Natural killer cell (primary cell): ENCODE results near the gene MDM4. TPM values are rescaled to one million over a fixed set of nuclear protein-coding genes. Genes with fewer than 3 reads are reported as not detected.
A peak's percentile ranks its signal among the peaks of the same experiment; 100 is the strongest.

Experiments
- ATAC-seq, 3 donors: fragments of 150-1000 bp in 2 of 3; fragments of 200-7000 bp in 1 of 3; cut with Tn5 transposase; 1 replicate in 1 of 3; 2 replicates in 2 of 3; pipeline ENCODE4 v1.10.0; 2021; ENCODE audit warnings: mild to moderate bottlenecking in 2 of 3, moderate library complexity in 2 of 3
- DNase-seq, 2 donors: peaks; one replicate each; pipeline versions ENCODE4 v3.0.0 to v3.0.0-alpha.2; 2013 to 2021; ENCODE audit warnings: mixed read lengths in 1 of 2
- H3K27ac ChIP-seq: one replicate; pipeline ENCODE4 v1.5.1; 2013; ENCODE audit warnings: mild to moderate bottlenecking, low read length
- H3K27me3 ChIP-seq: one replicate; pipeline ENCODE4 v1.6.1; 2013; ENCODE audit warnings: low read length; ENCODE audit not compliant: control insufficient read depth, insufficient read depth
- H3K36me3 ChIP-seq: one replicate; pipeline ENCODE4 v1.6.1; 2013; ENCODE audit warnings: low read length; ENCODE audit not compliant: control insufficient read depth, insufficient read depth
- H3K4me1 ChIP-seq: one replicate; pipeline ENCODE4 v1.6.1; 2013; ENCODE audit warnings: low read length; ENCODE audit not compliant: control insufficient read depth, insufficient read depth
- H3K4me3 ChIP-seq: one replicate; pipeline ENCODE4 v1.5.1; 2013; ENCODE audit warnings: low read length
- H3K9me3 ChIP-seq: one replicate; pipeline ENCODE4 v1.6.1; 2013; ENCODE audit warnings: low read length; ENCODE audit not compliant: control insufficient read depth, insufficient read depth
- H3K27ac Mint-ChIP-seq, 2 donors: one replicate each; pipeline ENCODE4 v1.8.0; 2022; ENCODE audit warnings: mild to moderate bottlenecking in 2 of 2, mixed read lengths in 2 of 2, moderate library complexity in 1 of 2
- H3K27me3 Mint-ChIP-seq, 2 donors: one replicate each; pipeline ENCODE4 v1.8.0; 2022; ENCODE audit warnings: low read depth in 2 of 2, mixed read lengths in 2 of 2
- H3K36me3 Mint-ChIP-seq: one replicate; pipeline ENCODE4 v1.8.0; 2022; ENCODE audit warnings: mixed read lengths
- H3K4me1 Mint-ChIP-seq, 2 donors: one replicate each; pipeline ENCODE4 v1.8.0; 2022; ENCODE audit warnings: mixed read lengths in 2 of 2
- H3K4me3 Mint-ChIP-seq: one replicate; pipeline ENCODE4 v1.8.0; 2022; ENCODE audit warnings: mild to moderate bottlenecking, moderate library complexity, mixed read lengths
- H3K9me3 Mint-ChIP-seq, 2 donors: one replicate each; pipeline ENCODE4 v1.8.0; 2022; ENCODE audit warnings: mixed read lengths in 2 of 2
- WGBS: methylation state at CpG from one replicate; pipeline ENCODE4 v1.1.7; 2013; ENCODE audit warnings: missing lambda C conversion rate; ENCODE audit not compliant: insufficient coverage; 5-methylcytosine and 5-hydroxymethylcytosine counted together
- intact Hi-C: fragments of 100-400 bp; cut with micrococcal nuclease; formaldehyde crosslinking; loops from one replicate; pipeline ENCODE4 v1.14.2; 2022
- total RNA-seq, 4 donors: library from RNA; stranded (reverse); fragments of 120-200 nt in 1 of 4; gene quantifications; one replicate each; pipeline versions ENCODE4 v1.2.3 to v1.2.4, GENCODE V29; 2013 to 2022
- TF ChIP-seq, protein P1 (sequence below): fragments of 200-600 bp; IDR thresholded peaks from one replicate; pipeline ENCODE4 v1.8.0; 2022; ENCODE audit warnings: antibody characterized with exemption

The MDM4 gene
- total RNA-seq, 3 donors from 2014 or later (not counting 1 experiment from before 2014, with no cell fraction given) = 295 to 324 (median 296) TPM

DNA sequence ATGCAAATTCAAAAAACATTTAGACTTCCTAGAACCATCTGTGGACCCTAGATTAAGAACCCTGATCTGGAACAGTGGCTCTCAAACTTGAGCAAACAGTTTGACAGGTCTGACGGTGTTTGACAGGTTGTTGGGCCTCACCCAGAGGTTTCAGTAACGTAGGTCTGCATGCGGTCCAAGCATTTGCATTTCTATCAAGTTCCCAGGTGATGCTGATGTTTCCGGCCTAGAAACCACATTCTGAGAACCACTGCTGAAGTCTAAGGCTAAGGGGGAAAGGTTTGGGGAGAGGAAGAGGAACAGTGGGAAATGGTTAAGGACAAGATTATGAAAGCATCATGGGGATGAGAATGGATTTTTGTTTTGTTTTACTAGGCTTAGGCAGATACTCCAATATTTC is 48.6 kb downstream of the MDM4 start:
- TF ChIP-seq, protein P1, sequence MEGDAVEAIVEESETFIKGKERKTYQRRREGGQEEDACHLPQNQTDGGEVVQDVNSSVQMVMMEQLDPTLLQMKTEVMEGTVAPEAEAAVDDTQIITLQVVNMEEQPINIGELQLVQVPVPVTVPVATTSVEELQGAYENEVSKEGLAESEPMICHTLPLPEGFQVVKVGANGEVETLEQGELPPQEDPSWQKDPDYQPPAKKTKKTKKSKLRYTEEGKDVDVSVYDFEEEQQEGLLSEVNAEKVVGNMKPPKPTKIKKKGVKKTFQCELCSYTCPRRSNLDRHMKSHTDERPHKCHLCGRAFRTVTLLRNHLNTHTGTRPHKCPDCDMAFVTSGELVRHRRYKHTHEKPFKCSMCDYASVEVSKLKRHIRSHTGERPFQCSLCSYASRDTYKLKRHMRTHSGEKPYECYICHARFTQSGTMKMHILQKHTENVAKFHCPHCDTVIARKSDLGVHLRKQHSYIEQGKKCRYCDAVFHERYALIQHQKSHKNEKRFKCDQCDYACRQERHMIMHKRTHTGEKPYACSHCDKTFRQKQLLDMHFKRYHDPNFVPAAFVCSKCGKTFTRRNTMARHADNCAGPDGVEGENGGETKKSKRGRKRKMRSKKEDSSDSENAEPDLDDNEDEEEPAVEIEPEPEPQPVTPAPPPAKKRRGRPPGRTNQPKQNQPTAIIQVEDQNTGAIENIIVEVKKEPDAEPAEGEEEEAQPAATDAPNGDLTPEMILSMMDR = no peak
- Mint-ChIP-seq H3K4me3 (no peak overlapping the region), H3K27me3 (no peaks in the 10 kb centered on the region), H3K4me1 (peaks cover 32 to 43% of the 10 kb centered on the region in 2 donors), H3K9me3 (no peaks in the 10 kb centered on the region), H3K36me3 (no peaks in the 10 kb centered on the region), H3K27ac (peak overlapping the region; percentile 33 to 45)
- H3K9me3 ChIP-seq = no peaks in the 10 kb centered on the region
- peak in 1 of 2 donors; percentile 61 for DNase-seq
- no peak overlapping the region for H3K4me3 ChIP-seq
- ATAC-seq = peak in 1 of 3 donors; percentile 24
- peaks cover 11% of the 10 kb centered on the region for H3K4me1 ChIP-seq
- H3K36me3 ChIP-seq = peaks cover 30% of the 10 kb centered on the region
- intact Hi-C loops = no loop called here
- no peaks in the 10 kb centered on the region for H3K27me3 ChIP-seq
- peak overlapping the region; percentile 38 for H3K27ac ChIP-seq
- WGBS = 49% methylated on average over 4 of the region's 4 CpGs

DNA sequence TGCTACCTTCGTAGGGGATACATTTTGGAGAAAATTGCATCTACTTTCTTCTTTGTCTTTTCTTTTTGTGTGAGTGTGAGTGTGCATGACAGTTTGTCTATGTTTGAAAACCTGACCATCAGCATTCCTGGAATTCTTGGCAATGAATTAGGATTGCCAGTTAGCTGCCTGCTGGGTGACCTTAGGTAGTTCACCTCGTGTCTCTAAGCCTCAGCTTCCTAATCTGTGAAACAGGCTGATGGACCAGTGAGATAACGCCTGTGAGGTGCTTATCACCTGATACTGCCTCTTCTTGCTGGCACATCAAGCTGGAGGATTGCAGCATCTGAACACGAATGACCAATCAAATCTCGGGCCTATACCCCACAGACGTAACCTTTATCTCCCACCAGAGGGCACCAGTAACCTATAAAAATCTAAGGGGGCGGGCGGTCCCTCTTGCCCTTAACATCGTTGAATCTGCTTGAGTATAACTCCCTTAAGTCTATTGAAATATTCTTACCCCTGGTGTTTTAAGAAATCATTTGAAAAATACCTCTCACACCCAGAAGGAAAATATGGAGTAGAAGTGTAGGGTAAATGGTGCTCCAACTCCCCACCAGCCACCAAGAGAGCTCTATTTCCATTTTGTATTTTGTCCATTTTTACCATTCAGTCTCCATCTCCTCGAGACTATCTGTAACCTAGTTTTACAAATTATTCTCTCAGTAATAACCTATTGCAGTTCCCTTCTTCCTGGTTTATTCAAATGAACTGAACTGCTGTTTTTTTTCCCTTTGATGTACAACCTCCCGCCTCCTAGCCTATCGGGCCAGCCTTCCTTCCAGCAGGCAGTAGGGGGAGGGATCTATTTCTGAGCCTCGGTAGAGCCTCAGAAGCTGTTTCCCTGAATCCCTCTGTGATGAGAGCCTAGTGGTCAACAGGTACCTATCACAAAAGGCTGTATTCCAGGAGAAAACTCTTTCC is 49.7 kb downstream of the MDM4 start:
- TF ChIP-seq, protein P1 = peak; percentile 61
- H3K9me3 ChIP-seq = no peaks in the 10 kb centered on the region
- H3K4me1 ChIP-seq = peaks cover 11% of the 10 kb centered on the region
- Mint-ChIP-seq H3K4me3 (no peak overlapping the region), H3K9me3 (no peaks in the 10 kb centered on the region), H3K27ac (peak overlapping the region; percentile 33 to 45), H3K27me3 (no peaks in the 10 kb centered on the region), H3K36me3 (no peaks in the 10 kb centered on the region), H3K4me1 (peaks cover 32 to 35% of the 10 kb centered on the region in 2 donors)
- no peak overlapping the region for H3K4me3 ChIP-seq
- intact Hi-C loops = loop anchor here (1.0 kb wide), 2 partner anchors 198 to 241 kb away; no protein-coding TSS in a partner anchor
- H3K36me3 ChIP-seq = peaks cover 24% of the 10 kb centered on the region
- 49% methylated on average over 9 of the region's 13 CpGs for WGBS
- peak; percentile 87 to 97 (median 93) for ATAC-seq
- DNase-seq = peak in 1 of 2 donors; percentile 84
- no peaks in the 10 kb centered on the region for H3K27me3 ChIP-seq
- H3K27ac ChIP-seq = peak overlapping the region; percentile 38

DNA sequence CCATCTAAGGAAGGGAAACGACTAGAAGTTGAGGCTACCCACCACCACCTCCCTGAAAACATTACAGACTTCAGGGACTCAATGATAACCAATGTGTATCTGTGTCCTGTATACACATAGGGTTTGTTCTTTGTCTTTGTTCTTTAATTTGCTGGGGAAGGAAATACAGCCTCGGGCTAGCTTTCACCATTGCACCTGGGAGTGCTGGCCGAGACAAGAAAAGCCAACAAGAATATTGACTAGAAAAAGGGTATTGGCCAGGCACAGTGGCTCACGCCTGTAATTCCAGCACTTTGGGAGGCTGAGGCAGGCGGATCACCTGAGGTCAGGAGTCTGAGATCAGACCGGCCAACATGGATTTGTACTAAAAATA is 50.4 kb downstream of the MDM4 start:
- Histone ChIP-seq H3K4me1 (peaks cover 11% of the 10 kb centered on the region), H3K4me3 (no peak overlapping the region), H3K36me3 (peaks cover 28% of the 10 kb centered on the region), H3K27ac (no peak overlapping the region), H3K27me3 (no peaks in the 10 kb centered on the region), H3K9me3 (no peaks in the 10 kb centered on the region)
- Mint-ChIP-seq H3K4me3 (no peak overlapping the region), H3K27me3 (no peaks in the 10 kb centered on the region), H3K27ac (peak overlapping the region in 1 of 2 donors; percentile 33), H3K4me1 (peaks cover 31 to 32% of the 10 kb centered on the region in 2 donors), H3K36me3 (no peaks in the 10 kb centered on the region), H3K9me3 (no peaks in the 10 kb centered on the region)
- TF ChIP-seq, protein P1 = no peak
- over 99% methylated on average over 5 of the region's 6 CpGs for WGBS
- DNase-seq (no peak), ATAC-seq (no peak)
- intact Hi-C loops = loop anchor here (1.0 kb wide), 2 partner anchors 198 to 241 kb away; no protein-coding TSS in a partner anchor
